Astrocyte (in vitro differentiated cells and primary cell): ENCODE results near the gene AFF2.

ENCODE experiments used
- CTCF ChIP-seq: IDR thresholded peaks from 2 replicates; pipeline ENCODE4 v1.5.1; 2011; ENCODE audit warnings: low read depth, mild to moderate bottlenecking, inconsistent platforms, low read length, moderate library complexity; ENCODE audit not compliant: insufficient read depth
- EZH2 ChIP-seq: IDR thresholded peaks from 2 replicates; pipeline ENCODE4 v1.6.1; 2012; ENCODE audit warnings: mild to moderate bottlenecking, low read length, inconsistent platforms; ENCODE audit not compliant: insufficient read depth

GRCh38 chrX:148572337-148572736, 71.9 kb downstream of the AFF2 start:
- TF ChIP-seq CTCF = no peak
- no peak for TF ChIP-seq EZH2
